Ovary (tissue), 3 donors: ENCODE data around the gene CCDC71L.

Source experiments
- EP300 ChIP-seq: sonication (generic); formaldehyde crosslinking; IDR thresholded peaks from one replicate; pipeline ENCODE4 v1.6.1; 2017; ENCODE audit warnings: antibody characterized with exemption
- POLR2A ChIP-seq: fragments of 450-650 bp; IDR thresholded peaks from one replicate; pipeline ENCODE4 v1.6.1; 2017; ENCODE audit warnings: antibody characterized with exemption, mild to moderate bottlenecking, moderate library complexity
- TF ChIP-seq, protein P1 (sequence below), 3 donors: fragments of 450-650 bp in 2 of 3; fragments of 200-600 bp in 1 of 3; IDR thresholded peaks; one replicate each; pipeline versions ENCODE4 v1.5.1 to v1.8.0; 2016 to 2022; ENCODE audit warnings: antibody characterized with exemption in 3 of 3, mild to moderate bottlenecking in 1 of 3
- donor health status: DM: no; HTN: no; CAD: no.

DNA sequence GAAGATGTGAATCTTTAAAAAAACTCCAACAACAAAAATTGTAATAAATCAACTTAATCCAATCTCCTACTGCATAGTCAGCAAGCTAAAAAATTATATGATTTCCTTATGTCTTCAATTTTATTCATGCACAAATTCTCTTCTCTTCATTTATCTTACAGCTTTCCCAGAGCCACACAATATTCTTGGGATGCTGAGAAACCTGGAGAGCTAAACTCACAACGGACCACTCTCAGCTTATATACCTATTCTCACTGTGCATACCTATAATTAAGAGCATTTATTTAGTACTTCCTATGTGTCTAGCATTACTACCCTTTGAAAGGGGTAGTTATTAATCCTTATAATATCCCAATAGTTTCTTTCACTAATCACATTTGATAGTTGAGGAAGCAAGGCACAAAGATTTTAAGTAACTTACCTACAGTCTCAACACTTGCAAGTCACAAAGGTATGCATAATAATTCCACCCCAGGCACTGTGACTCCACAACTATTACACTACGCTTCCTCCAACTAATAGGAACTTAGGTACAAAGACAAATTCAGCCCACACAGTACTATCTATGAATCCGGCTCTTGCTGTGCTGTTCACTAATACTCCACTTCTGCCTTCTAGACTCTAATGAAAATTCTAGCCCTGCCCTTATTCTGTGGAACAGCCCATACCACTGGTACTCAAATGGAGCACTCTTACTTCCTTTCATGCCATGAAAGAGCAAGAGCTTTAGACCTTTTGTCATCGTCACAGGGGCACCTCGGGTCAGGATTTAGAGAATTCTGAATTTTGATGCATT, 5.1 kb downstream of the CCDC71L start:
- TF ChIP-seq POLR2A (no peak), EP300 (no peak)
- TF ChIP-seq, protein P1, sequence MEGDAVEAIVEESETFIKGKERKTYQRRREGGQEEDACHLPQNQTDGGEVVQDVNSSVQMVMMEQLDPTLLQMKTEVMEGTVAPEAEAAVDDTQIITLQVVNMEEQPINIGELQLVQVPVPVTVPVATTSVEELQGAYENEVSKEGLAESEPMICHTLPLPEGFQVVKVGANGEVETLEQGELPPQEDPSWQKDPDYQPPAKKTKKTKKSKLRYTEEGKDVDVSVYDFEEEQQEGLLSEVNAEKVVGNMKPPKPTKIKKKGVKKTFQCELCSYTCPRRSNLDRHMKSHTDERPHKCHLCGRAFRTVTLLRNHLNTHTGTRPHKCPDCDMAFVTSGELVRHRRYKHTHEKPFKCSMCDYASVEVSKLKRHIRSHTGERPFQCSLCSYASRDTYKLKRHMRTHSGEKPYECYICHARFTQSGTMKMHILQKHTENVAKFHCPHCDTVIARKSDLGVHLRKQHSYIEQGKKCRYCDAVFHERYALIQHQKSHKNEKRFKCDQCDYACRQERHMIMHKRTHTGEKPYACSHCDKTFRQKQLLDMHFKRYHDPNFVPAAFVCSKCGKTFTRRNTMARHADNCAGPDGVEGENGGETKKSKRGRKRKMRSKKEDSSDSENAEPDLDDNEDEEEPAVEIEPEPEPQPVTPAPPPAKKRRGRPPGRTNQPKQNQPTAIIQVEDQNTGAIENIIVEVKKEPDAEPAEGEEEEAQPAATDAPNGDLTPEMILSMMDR (IDR thresholded peaks at IDR 0.05): no peak
